ACC112 (cell line): ENCODE measurements around the gene ITGA2B.
"Not testable (repeated sequence)": the region's sequence is repeated elsewhere in the genome, so short reads cannot be mapped to it uniquely, and the experiment has no call there.

Experiments used
- H2AFZ ChIP-seq: fragments of 200-600 bp; sonication (generic); one replicate; pipeline ENCODE4 v1.6.0; 2017; ENCODE audit warnings: antibody characterized with exemption, low read length; ENCODE audit not compliant: unreplicated experiment
- H3K27ac ChIP-seq: fragments of 200-600 bp; sonication (generic); 2 replicates; pipeline ENCODE4 v1.5.1; 2014; ENCODE audit warnings: low read depth, mild to moderate bottlenecking, antibody characterized with exemption, low read length, moderate library complexity
- H3K27me3 ChIP-seq: fragments of 200-600 bp; sonication (generic); 2 replicates; pipeline ENCODE4 v1.6.1; 2014; ENCODE audit warnings: mild to moderate bottlenecking, antibody characterized with exemption, low read length, moderate library complexity, mixed read lengths; ENCODE audit not compliant: insufficient read depth
- H3K36me3 ChIP-seq: fragments of 200-600 bp; sonication (generic); 2 replicates; pipeline ENCODE4 v1.6.1; 2016; ENCODE audit warnings: mild to moderate bottlenecking, antibody characterized with exemption, low read length, moderate library complexity, mixed read lengths; ENCODE audit not compliant: insufficient read depth
- H3K4me1 ChIP-seq: fragments of 200-600 bp; sonication (generic); one replicate; pipeline ENCODE4 v1.6.1; 2016; ENCODE audit warnings: low read length, mixed read lengths; ENCODE audit not compliant: insufficient read depth, unreplicated experiment, control insufficient read depth
- H3K4me3 ChIP-seq: fragments of 200-600 bp; sonication (generic); 2 replicates; pipeline ENCODE4 v1.5.1; 2014; ENCODE audit warnings: mild to moderate bottlenecking, low read depth, low read length
- H3K79me2 ChIP-seq: fragments of 200-600 bp; sonication (generic); one replicate; pipeline ENCODE4 v1.6.0; 2016; ENCODE audit warnings: low read length; ENCODE audit not compliant: control insufficient read depth, unreplicated experiment, insufficient read depth

ITGA2B gene

GRCh38 chr17:44381810-44382305, 7.6 kb downstream of the ITGA2B start:
- H3K36me3 ChIP-seq = no peaks in the 10 kb centered on the region

GRCh38 chr17:44380767-44381166, 8.7 kb downstream of the ITGA2B start:
- no peak overlapping the region for H2AFZ ChIP-seq
- peaks cover 27% of the 10 kb centered on the region for H3K27me3 ChIP-seq
- no peaks in the 10 kb centered on the region for H3K4me1 ChIP-seq
- H3K36me3 ChIP-seq = no peaks in the 10 kb centered on the region
- H3K4me3 ChIP-seq = no peak overlapping the region
- no peaks in the 10 kb centered on the region for H3K79me2 ChIP-seq
- H3K27ac ChIP-seq = no peak overlapping the region

More at GRCh38 chr17:44381810-44382305, 7.6 kb downstream of the ITGA2B start:
- Histone ChIP-seq H3K79me2 (no peaks in the 10 kb centered on the region), H3K27me3 (peaks cover 38% of the 10 kb centered on the region), H3K4me1 (no peaks in the 10 kb centered on the region), H3K4me3 (no peak overlapping the region), H3K27ac (no peak overlapping the region), H2AFZ (no peak overlapping the region)

- no peaks in the 10 kb centered on the region for H3K36me3 ChIP-seq
- H3K4me1 ChIP-seq = no peaks in the 10 kb centered on the region
- no peak overlapping the region for H3K27ac ChIP-seq
- H3K79me2 ChIP-seq = no peaks in the 10 kb centered on the region
- no peak overlapping the region for H2AFZ ChIP-seq
- peaks cover 24% of the 10 kb centered on the region for H3K27me3 ChIP-seq
- H3K4me3 ChIP-seq = no peak overlapping the region
Measured at GRCh38 chr17:44379887-44380286, 9.6 kb downstream of the ITGA2B start.

GRCh38 chr17:44378171-44378705, 11.2 kb downstream of the ITGA2B start:
- no peak overlapping the region for H2AFZ ChIP-seq

GRCh38 chr17:44376779-44377178, 12.7 kb downstream of the ITGA2B start:
- Histone ChIP-seq H3K27me3 (no peaks in the 10 kb centered on the region), H3K4me1 (no peaks in the 10 kb centered on the region), H3K36me3 (no peaks in the 10 kb centered on the region), H3K79me2 (no peaks in the 10 kb centered on the region), H3K27ac (no peak overlapping the region), H2AFZ (no peak overlapping the region), H3K4me3 (no peak overlapping the region)

More at GRCh38 chr17:44378171-44378705, 11.2 kb downstream of the ITGA2B start:
- Histone ChIP-seq H3K4me3 (no peak overlapping the region), H3K27ac (no peak overlapping the region), H3K4me1 (no peaks in the 10 kb centered on the region), H3K27me3 (peaks cover 8% of the 10 kb centered on the region; the same call in 1 of the 2 replicates), H3K79me2 (no peaks in the 10 kb centered on the region), H3K36me3 (no peaks in the 10 kb centered on the region)

GRCh38 chr17:44376124-44376523, 13.3 kb downstream of the ITGA2B start:
- no peaks in the 10 kb centered on the region for H3K36me3 ChIP-seq
- no peak overlapping the region for H3K27ac ChIP-seq
- H2AFZ ChIP-seq = no peak overlapping the region
- no peaks in the 10 kb centered on the region for H3K79me2 ChIP-seq
- H3K4me3 ChIP-seq = no peak overlapping the region
- H3K27me3 ChIP-seq = no peaks in the 10 kb centered on the region
- no peaks in the 10 kb centered on the region for H3K4me1 ChIP-seq

- no peaks in the 10 kb centered on the region for H3K4me1 ChIP-seq
- H3K79me2 ChIP-seq = no peaks in the 10 kb centered on the region
- H3K27ac ChIP-seq = no peak overlapping the region
- no peak overlapping the region for H3K4me3 ChIP-seq
- no peak overlapping the region for H2AFZ ChIP-seq
- H3K36me3 ChIP-seq = no peaks in the 10 kb centered on the region
- peaks cover 3% of the 10 kb centered on the region; the same call in 1 of the 2 replicates for H3K27me3 ChIP-seq
Measured at GRCh38 chr17:44375196-44376017, 14.0 kb downstream of the ITGA2B start.

- Histone ChIP-seq H3K4me1 (no peaks in the 10 kb centered on the region), H3K36me3 (no peaks in the 10 kb centered on the region), H3K27ac (no peak overlapping the region), H3K27me3 (peaks cover 3% of the 10 kb centered on the region; the same call in 1 of the 2 replicates), H2AFZ (no peak overlapping the region), H3K4me3 (no peak overlapping the region), H3K79me2 (no peaks in the 10 kb centered on the region)
Measured at GRCh38 chr17:44374306-44375195, 14.9 kb downstream of the ITGA2B start.

- Histone ChIP-seq H3K4me3 (no peak overlapping the region), H3K79me2 (no peaks in the 10 kb centered on the region), H3K27ac (no peak overlapping the region), H3K27me3 (peaks cover 11% of the 10 kb centered on the region), H2AFZ (no peak overlapping the region), H3K36me3 (no peaks in the 10 kb centered on the region), H3K4me1 (no peaks in the 10 kb centered on the region)
Measured at GRCh38 chr17:44372036-44372435, 17.4 kb downstream of the ITGA2B start.

GRCh38 chr17:44369414-44370023, 19.9 kb downstream of the ITGA2B start:
- not testable (repeated sequence) for H3K36me3 ChIP-seq, H3K27ac ChIP-seq, H3K4me1 ChIP-seq, H2AFZ ChIP-seq, H3K4me3 ChIP-seq, H3K79me2 ChIP-seq
- H3K27me3 ChIP-seq = peaks cover 31% of the 10 kb centered on the region
